Caki2 (cell line): ENCODE results near the gene IFNA16. TPM values are rescaled to one million over a fixed set of nuclear protein-coding genes. Genes with fewer than 3 reads are reported as not detected.
"Not testable (repeated sequence)": the region's sequence is repeated elsewhere in the genome, so short reads cannot be mapped to it uniquely, and the experiment has no call there.

Experiments used
- DNase-seq: peaks from one replicate; pipeline ENCODE4 v3.0.0-alpha.2; 2015; ENCODE audit warnings: low read depth
- in situ Hi-C: cut with HindIII; loops from 2 replicates; pipeline ENCODE4 v1.10.0; 2016; ENCODE audit warnings: low sequenced_read_pairs, low pct_unique_long_range_greater_than_20kb, mixed read lengths
- total RNA-seq: library from RNA; depleted of rRNA; stranded (reverse); fragments of >200 nt; shearing (Covaris generic); gene quantifications from 2 replicates; pipeline ENCODE4 v1.2.3, GENCODE V29; 2014; ENCODE audit warnings: low replicate concordance; rRNA removed

IFNA16 gene
- total RNA-seq, 1 experiment from 2014 or later, result not detected

DNA sequence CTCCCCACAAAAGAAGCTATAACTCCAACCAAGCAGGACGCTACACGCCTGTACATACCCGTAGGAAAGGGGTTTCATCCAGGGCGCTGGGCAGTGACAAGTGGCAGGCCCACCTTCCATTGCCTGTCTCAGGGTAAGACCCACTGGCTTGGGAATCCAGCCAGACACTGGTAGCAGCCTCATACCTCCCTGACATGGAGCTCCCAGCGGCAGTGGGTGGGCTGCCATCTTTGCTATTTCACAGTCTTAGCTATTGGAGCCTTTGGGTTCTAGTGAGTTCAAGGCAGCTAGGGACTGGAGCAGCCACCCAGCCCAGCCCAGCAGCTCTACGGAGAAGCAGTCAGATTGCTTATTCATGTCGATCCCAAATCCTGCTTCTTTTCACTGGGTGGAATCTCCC lies 6.8 kb downstream of the IFNA16 start:
- no peak for DNase-seq
- in situ Hi-C loops, result no loop called here

DNA sequence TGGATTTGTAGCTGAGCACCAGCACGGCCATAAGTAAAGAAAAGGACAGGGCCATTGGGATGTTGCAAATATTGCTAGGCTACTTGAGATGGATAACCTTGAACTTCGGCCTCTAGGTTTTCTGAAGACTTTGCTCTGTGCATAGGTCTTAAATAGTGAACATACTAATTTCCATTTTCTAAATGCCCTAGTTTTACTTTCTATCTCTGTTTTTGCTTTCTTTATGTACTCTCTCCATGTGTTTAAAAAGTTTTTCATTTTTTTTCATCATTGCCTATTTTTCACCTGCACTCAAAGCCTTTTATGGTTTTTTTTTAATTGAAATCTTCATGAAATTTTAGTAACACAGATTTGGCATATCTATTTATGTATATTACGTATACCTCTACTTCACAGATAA lies 10.1 kb downstream of the IFNA16 start, which contains the start of gene IFNA10:
Gene IFNA10, minus strand, starts transcription at position 101 of the 400 bp plus-strand sequence. Its CDS starts 46 bp downstream, at position 55.
- in situ Hi-C loops, DNase-seq: not testable (repeated sequence)

DNA sequence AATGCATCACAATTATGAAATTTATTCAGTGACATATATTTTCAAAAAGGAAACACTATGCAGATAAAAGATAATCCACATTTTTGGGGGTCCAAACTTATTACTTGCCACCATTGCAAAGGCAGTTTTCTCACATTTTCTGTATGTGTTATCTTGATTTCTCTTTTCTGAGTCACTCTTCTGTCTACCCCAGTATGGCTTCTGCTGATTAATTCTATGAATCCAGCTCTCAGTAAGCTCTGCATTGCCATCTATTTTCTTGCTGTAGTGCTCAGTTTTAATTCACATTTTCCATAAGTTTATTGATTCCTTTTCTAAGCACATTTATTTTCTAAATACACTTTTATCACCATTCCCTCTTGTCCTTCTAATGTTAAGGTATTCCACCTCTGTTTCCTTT lies 11.9 kb downstream of the IFNA16 start:
- in situ Hi-C loops, result no loop called here

DNA sequence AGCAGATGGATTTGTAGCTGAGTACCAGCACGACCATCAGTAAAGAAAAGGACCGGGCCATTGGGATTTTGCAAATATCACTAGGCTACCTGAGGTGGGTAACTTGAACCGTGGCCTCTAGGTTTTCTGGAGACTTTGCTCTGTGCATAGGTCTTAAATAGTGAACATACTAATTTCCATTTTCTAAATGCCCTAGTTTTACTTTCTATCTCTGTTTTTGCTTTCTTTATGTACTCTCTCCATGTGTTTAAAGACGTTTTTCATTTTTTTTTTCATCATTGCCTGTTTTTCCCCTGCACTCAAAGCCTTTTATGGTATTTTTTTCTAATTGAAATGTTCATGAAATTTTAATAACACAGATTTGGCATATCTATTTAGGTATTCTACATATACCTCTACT lies 15.0 kb downstream of the IFNA16 start, which contains the start of gene IFNA7:
Gene IFNA7, minus strand, starts transcription at position 101 of the 400 bp plus-strand sequence. Its CDS starts 40 bp downstream, at position 61.
- DNase-seq, in situ Hi-C loops: not testable (repeated sequence)

More for the DNA sequence above, 11.9 kb downstream of the IFNA16 start:
- no peak for DNase-seq

DNA sequence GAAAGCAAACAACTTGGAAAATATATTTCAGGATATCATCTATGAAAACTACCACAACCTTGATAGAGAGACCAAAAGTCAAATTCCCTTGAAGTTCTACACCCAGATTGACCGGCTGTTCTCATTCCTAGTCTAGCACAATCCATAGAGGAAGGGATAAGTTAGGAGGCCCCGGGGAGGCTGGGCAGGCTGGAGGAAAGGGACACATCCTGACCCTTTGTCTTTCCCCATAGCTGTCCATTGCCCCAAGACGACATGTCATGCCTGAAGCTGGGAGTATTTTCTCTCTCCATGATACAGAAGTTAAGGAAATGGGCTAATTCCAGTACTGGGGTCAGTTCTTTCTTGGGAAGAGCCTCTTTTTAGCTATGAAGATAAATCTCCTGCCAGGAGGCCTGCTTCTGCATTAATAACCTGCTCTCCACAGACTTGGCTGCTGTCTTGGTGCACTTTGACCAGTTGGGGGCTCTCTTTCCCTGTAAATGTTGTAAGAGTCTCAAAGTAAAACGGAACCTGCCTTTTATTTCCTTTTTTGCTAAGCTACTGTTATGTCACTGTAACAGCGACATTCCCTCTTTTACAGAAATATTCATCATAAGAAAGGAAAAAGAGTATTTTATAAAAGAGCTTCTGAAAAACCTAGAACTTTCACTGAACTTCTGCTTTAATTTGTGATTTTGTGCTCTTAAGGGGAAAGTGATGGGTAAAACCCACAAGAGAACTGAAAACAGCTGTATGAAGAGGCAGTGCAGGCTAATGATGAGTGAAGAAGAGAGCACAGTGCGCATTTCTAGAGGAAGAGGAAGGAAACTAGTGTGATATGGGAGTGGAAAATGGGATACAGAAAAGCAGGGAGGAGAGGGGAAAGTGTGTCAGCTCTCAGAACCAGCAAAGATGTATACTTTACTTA lies 22.0 kb downstream of the IFNA16 start:
- peak; percentile 17 for DNase-seq
- in situ Hi-C loops, result not testable (repeated sequence)

DNA sequence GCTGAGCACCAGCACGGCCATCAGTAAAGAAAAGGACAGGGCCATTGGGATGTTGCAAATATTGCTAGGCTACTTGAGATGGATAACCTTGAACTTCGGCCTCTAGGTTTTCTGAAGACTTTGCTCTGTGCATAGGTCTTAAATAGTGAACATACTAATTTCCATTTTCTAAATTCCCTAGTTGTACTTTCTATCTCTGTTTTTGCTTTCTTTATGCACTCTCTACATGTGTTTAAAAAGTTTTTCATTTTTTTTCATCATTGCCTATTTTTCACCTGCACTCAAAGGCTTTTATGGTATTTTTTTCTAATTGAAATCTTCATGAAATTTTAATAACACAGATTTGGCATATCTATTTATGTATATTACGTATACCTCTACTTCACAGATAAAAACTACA lies 29.6 kb downstream of the IFNA16 start, which contains the start of gene IFNA4:
Gene IFNA4, minus strand, starts transcription at position 101 of the 400 bp plus-strand sequence. Its CDS starts 56 bp downstream, at position 45.
- DNase-seq, in situ Hi-C loops: not testable (repeated sequence)

DNA sequence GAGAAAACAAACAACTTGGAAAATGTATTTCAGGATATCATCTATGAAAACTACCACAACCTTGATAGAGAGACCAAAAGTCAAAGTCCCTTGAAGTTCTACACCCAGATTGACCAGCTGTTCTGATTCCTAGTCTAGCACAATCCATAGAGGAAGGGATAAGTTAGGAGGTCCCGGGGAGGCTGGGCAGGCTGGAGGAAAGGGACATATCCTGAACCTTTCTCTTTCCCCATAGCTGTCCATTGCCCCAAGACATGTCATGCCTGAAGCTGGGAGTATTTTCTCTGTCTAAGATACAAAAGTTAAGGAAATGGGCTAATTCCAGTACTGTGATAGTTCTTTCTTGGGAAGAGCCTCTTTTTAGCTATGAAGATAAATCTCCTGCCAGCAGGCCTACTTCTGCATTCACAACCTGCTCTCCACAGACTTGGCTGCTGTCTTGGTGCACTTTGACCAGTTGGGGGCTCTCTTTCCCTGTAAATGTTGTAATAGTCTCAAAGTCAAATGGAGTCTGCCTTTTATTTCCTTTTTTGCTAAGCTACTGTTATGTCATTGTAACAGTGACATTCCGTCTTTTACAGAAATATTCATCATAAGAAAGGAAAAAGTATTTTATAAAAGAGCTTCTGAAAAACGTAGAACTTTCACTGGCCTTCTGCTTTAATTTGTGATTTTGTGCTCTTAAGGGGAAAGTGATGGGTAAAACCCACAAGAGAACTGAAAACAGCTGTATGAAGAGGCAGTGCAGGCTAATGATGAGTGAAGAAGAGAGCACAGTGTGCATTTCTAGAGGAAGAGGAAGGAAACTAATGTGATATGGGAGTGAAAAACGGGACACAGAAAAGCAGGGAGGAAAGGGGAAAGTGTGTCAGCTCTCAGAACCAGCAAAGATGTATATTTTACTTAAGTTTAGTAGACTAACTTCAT lies 34.0 kb downstream of the IFNA16 start:
- DNase-seq, result peak; percentile 3
- in situ Hi-C loops, result not testable (repeated sequence)

DNA sequence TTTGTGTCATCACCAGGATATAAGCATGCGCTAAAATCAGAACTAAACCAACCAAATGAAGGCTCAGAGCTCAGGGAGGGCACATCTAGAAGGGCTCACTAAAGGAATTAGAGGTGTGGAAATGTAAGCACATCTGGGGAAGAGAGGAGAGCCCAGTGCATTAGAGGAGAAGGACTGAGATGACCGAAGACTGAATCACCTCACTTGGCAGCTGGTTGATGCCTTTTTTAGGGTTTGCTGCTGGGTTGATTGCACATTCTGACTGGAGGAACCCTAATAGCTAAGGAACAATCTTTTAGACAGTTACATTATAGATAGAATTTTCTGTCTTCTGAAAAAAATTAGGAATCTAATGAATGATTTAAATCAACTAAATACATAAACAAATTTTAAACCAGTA lies 42.4 kb downstream of the IFNA16 start:
- no peak for DNase-seq
- in situ Hi-C loops, result no loop called here

DNA sequence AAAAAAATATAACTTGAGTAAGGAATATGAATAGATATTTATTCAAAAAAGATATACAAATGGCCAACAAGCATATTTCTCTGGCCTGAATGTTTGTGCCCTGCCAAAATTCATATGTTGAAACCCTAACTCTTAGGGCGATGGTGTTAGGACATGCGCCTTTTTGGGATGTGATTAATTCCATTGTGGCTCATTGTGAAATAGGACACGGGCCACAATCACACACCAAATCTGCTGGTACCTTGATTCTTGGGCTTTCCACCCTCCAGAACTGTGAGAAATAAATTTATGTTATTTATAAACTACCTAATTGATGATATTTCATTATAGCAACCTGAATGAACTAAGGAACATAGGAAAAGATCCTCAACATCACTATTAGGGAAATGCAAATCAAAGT lies 45.0 kb downstream of the IFNA16 start:
- in situ Hi-C loops, result no loop called here

DNA sequence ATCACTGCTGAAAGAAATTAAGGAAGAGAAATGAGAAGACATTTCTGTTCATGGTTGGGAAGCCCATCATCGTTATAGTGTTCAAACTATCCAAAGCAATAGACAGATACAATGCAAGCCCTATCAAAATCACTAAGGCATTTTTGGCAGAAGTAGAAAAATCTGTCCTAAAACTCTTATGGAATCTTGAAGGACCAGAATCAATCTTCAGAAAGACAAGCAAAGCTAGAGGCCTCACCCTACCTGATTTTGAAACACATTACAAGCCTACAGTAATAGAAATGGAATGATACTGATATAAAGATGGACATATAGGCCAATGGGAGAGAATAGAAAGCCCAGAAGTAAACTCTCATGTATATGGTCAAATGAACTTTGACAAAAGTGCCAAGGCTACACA lies 45.8 kb downstream of the IFNA16 start:
- DNase-seq, result no peak
- in situ Hi-C loops, result no loop called here

More for the DNA sequence above, 45.0 kb downstream of the IFNA16 start:
- no peak for DNase-seq

DNA sequence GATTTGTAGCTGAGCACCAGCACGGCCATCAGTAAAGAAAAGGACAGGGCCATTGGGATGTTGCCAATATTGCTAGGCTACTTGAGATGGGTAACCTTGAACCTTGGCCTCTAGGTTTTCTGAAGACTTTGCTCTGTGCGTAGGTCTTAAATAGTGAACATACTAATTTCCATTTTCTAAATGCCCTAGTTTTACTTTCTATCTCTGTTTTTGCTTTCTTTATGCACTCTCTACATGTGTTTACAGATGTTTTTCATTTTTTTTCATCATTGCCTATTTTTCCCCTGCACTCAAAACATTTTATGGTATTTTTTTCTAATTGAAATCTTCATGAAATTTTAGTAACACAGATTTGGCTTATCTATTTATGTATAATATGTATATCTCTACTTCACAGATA lies 50.6 kb downstream of the IFNA16 start, which contains the start of gene IFNA21:
Gene IFNA21, minus strand, starts transcription at position 101 of the 400 bp plus-strand sequence. Its CDS starts 48 bp downstream, at position 53.
- DNase-seq, in situ Hi-C loops: not testable (repeated sequence)

Other genes starting within 250 kb of the IFNA16 start
- gene HACD4, start 185.7 kb downstream of the IFNA16 start, total RNA-seq, result 2.2 and 8.1 TPM in 2 replicates
- not detected in 2 replicates for gene IFNB1, start 139.4 kb downstream of the IFNA16 start, total RNA-seq
- not detected in 2 replicates for gene IFNW1, start 75.5 kb downstream of the IFNA16 start, total RNA-seq
- gene IFNA21, start 50.7 kb downstream of the IFNA16 start, total RNA-seq, result not detected in 2 replicates
- not detected in 2 replicates for gene IFNA4, start 29.7 kb downstream of the IFNA16 start, total RNA-seq
- not detected in 2 replicates for gene IFNA7, start 15.1 kb downstream of the IFNA16 start, total RNA-seq
- gene IFNA10, start 10.2 kb downstream of the IFNA16 start, total RNA-seq, result not detected in 2 replicates
- gene IFNA17, start 10.9 kb upstream of the IFNA16 start, total RNA-seq, result not detected in 2 replicates
- gene IFNA14, start 22.7 kb upstream of the IFNA16 start, total RNA-seq, result not detected in 2 replicates
- not detected in 2 replicates for gene IFNA5, start 88.0 kb upstream of the IFNA16 start, total RNA-seq
- 2.5 and 4.3 TPM in 2 replicates for gene KLHL9, start 118.1 kb upstream of the IFNA16 start, total RNA-seq
- gene IFNA6, start 133.6 kb upstream of the IFNA16 start, total RNA-seq, result not detected in 2 replicates
- not detected in 2 replicates for gene IFNA13, start 150.7 kb upstream of the IFNA16 start, total RNA-seq
- gene IFNA2, start 168.1 kb upstream of the IFNA16 start, total RNA-seq, result not detected in 2 replicates
- gene IFNA8, start 191.8 kb upstream of the IFNA16 start, total RNA-seq, result not detected in 2 replicates
- not detected in 2 replicates for gene IFNA1, start 223.1 kb upstream of the IFNA16 start, total RNA-seq